ENCODE measurements around the gene CEP104.

Gene CEP104

GRCh38 chr1:3774276-3774945 lies 82.6 kb downstream of the CEP104 start:
- Histone ChIP-seq H3K4me3 (ENCODE audit: low read length) (no peak overlapping the region), H3K27me3 (replicated peaks; ENCODE audit: control insufficient read depth, insufficient read depth, low read length) (peaks cover 22% of the 10 kb centered on the region), H3K4me1 (ENCODE audit: control insufficient read depth, insufficient read depth, low read length) (peaks cover 11% of the 10 kb centered on the region), H3K9me3 (ENCODE audit: control insufficient read depth, low read length) (no peaks in the 10 kb centered on the region), H3K9ac (ENCODE audit: low read length) (no peak overlapping the region), H3K36me3 (ENCODE audit: control insufficient read depth, insufficient read depth, low read length, severe bottlenecking) (peaks cover 5% of the 10 kb centered on the region)
- DNase-seq (ENCODE audit: low read depth), result no peak

GRCh38 chr1:3773572-3774275 lies 83.3 kb downstream of the CEP104 start:
- H3K4me1 ChIP-seq (ENCODE audit: control insufficient read depth, insufficient read depth, low read length), result peaks cover 11% of the 10 kb centered on the region
- no peak for DNase-seq (ENCODE audit: low read depth)
- no peak overlapping the region for H3K9ac ChIP-seq (ENCODE audit: low read length)
- no peaks in the 10 kb centered on the region for H3K36me3 ChIP-seq (ENCODE audit: control insufficient read depth, insufficient read depth, low read length, severe bottlenecking)
- peaks cover 28% of the 10 kb centered on the region for H3K27me3 ChIP-seq (replicated peaks; ENCODE audit: control insufficient read depth, insufficient read depth, low read length)
- H3K9me3 ChIP-seq (ENCODE audit: control insufficient read depth, low read length), result no peaks in the 10 kb centered on the region
- H3K4me3 ChIP-seq (ENCODE audit: low read length), result no peak overlapping the region

GRCh38 chr1:3772715-3773571 lies 84.1 kb downstream of the CEP104 start, which contains the start of gene SMIM1:
SMIM1 (plus strand) TSS chr1:3772749; CDS start chr1:3775374, 2,625 bp downstream.
- Histone ChIP-seq H3K9ac (ENCODE audit: low read length) (no peak within 1 kb of the TSS), H3K9me3 (ENCODE audit: control insufficient read depth, low read length) (no peaks in the 10 kb centered on the region), H3K4me3 (ENCODE audit: low read length) (peak within 1 kb of the TSS; percentile 65), H3K27me3 (replicated peaks; ENCODE audit: control insufficient read depth, insufficient read depth, low read length) (peaks cover 36% of the 10 kb centered on the region), H3K36me3 (ENCODE audit: control insufficient read depth, insufficient read depth, low read length, severe bottlenecking) (no peaks in the 10 kb centered on the region), H3K4me1 (ENCODE audit: control insufficient read depth, insufficient read depth, low read length) (peaks cover 11% of the 10 kb centered on the region)
- no peak for DNase-seq (ENCODE audit: low read depth)

- H3K4me1 ChIP-seq (ENCODE audit: control insufficient read depth, insufficient read depth, low read length), result peaks cover 11% of the 10 kb centered on the region
- peak overlapping the region; percentile 65 for H3K4me3 ChIP-seq (ENCODE audit: low read length)
- DNase-seq (ENCODE audit: low read depth), result peak; percentile 85
- H3K27me3 ChIP-seq (replicated peaks; ENCODE audit: control insufficient read depth, insufficient read depth, low read length), result peaks cover 40% of the 10 kb centered on the region
- no peaks in the 10 kb centered on the region for H3K36me3 ChIP-seq (ENCODE audit: control insufficient read depth, insufficient read depth, low read length, severe bottlenecking)
- no peaks in the 10 kb centered on the region for H3K9me3 ChIP-seq (ENCODE audit: control insufficient read depth, low read length)
- H3K9ac ChIP-seq (ENCODE audit: low read length), result no peak overlapping the region
Observed at GRCh38 chr1:3772027-3772714, 84.8 kb downstream of the CEP104 start.

GRCh38 chr1:3771108-3772026 lies 85.6 kb downstream of the CEP104 start:
- H3K36me3 ChIP-seq (ENCODE audit: control insufficient read depth, insufficient read depth, low read length, severe bottlenecking), result no peaks in the 10 kb centered on the region
- no peaks in the 10 kb centered on the region for H3K9me3 ChIP-seq (ENCODE audit: control insufficient read depth, low read length)
- no peak for DNase-seq (ENCODE audit: low read depth)
- peaks cover 44% of the 10 kb centered on the region for H3K27me3 ChIP-seq (replicated peaks; ENCODE audit: control insufficient read depth, insufficient read depth, low read length)
- H3K4me3 ChIP-seq (ENCODE audit: low read length), result peak overlapping the region; percentile 65
- H3K4me1 ChIP-seq (ENCODE audit: control insufficient read depth, insufficient read depth, low read length), result peaks cover 11% of the 10 kb centered on the region
- H3K9ac ChIP-seq (ENCODE audit: low read length), result no peak overlapping the region

GRCh38 chr1:3770047-3770765 lies 86.8 kb downstream of the CEP104 start:
- H3K36me3 ChIP-seq (ENCODE audit: control insufficient read depth, insufficient read depth, low read length, severe bottlenecking), result no peaks in the 10 kb centered on the region
- no peaks in the 10 kb centered on the region for H3K9me3 ChIP-seq (ENCODE audit: control insufficient read depth, low read length)
- no peak overlapping the region for H3K4me3 ChIP-seq (ENCODE audit: low read length)
- H3K27me3 ChIP-seq (replicated peaks; ENCODE audit: control insufficient read depth, insufficient read depth, low read length), result peaks cover 55% of the 10 kb centered on the region
- DNase-seq (ENCODE audit: low read depth), result no peak
- H3K9ac ChIP-seq (ENCODE audit: low read length), result no peak overlapping the region
- H3K4me1 ChIP-seq (ENCODE audit: control insufficient read depth, insufficient read depth, low read length), result peaks cover 9% of the 10 kb centered on the region

- H3K4me1 ChIP-seq (ENCODE audit: control insufficient read depth, insufficient read depth, low read length), result peaks cover 5% of the 10 kb centered on the region
- H3K9me3 ChIP-seq (ENCODE audit: control insufficient read depth, low read length), result no peaks in the 10 kb centered on the region
- no peaks in the 10 kb centered on the region for H3K36me3 ChIP-seq (ENCODE audit: control insufficient read depth, insufficient read depth, low read length, severe bottlenecking)
- H3K4me3 ChIP-seq (ENCODE audit: low read length), result no peak overlapping the region
- no peak overlapping the region for H3K9ac ChIP-seq (ENCODE audit: low read length)
- DNase-seq (ENCODE audit: low read depth), result no peak
- peaks cover 61% of the 10 kb centered on the region for H3K27me3 ChIP-seq (replicated peaks; ENCODE audit: control insufficient read depth, insufficient read depth, low read length)
Observed at GRCh38 chr1:3768811-3769390, 88.1 kb downstream of the CEP104 start.

- Histone ChIP-seq H3K9ac (ENCODE audit: low read length) (no peak overlapping the region), H3K36me3 (ENCODE audit: control insufficient read depth, insufficient read depth, low read length, severe bottlenecking) (no peaks in the 10 kb centered on the region), H3K4me1 (ENCODE audit: control insufficient read depth, insufficient read depth, low read length) (peaks cover 5% of the 10 kb centered on the region), H3K27me3 (replicated peaks; ENCODE audit: control insufficient read depth, insufficient read depth, low read length) (peaks cover 70% of the 10 kb centered on the region), H3K9me3 (ENCODE audit: control insufficient read depth, low read length) (no peaks in the 10 kb centered on the region), H3K4me3 (ENCODE audit: low read length) (no peak overlapping the region)
- DNase-seq (ENCODE audit: low read depth), result no peak
Observed at GRCh38 chr1:3767328-3767925, 89.6 kb downstream of the CEP104 start.

- Histone ChIP-seq H3K9me3 (ENCODE audit: control insufficient read depth, low read length) (peaks cover 13% of the 10 kb centered on the region), H3K27me3 (replicated peaks; ENCODE audit: control insufficient read depth, insufficient read depth, low read length) (peaks cover 59% of the 10 kb centered on the region), H3K36me3 (ENCODE audit: control insufficient read depth, insufficient read depth, low read length, severe bottlenecking) (no peaks in the 10 kb centered on the region), H3K4me3 (ENCODE audit: low read length) (no peak overlapping the region), H3K9ac (ENCODE audit: low read length) (no peak overlapping the region), H3K4me1 (ENCODE audit: control insufficient read depth, insufficient read depth, low read length) (no peaks in the 10 kb centered on the region)
- DNase-seq (ENCODE audit: low read depth), result no peak
Observed at GRCh38 chr1:3763351-3764125, 93.5 kb downstream of the CEP104 start.

All from adipocyte (in vitro differentiated cells).